Measurements from ENCODE around the gene ERBB2.

DNA sequence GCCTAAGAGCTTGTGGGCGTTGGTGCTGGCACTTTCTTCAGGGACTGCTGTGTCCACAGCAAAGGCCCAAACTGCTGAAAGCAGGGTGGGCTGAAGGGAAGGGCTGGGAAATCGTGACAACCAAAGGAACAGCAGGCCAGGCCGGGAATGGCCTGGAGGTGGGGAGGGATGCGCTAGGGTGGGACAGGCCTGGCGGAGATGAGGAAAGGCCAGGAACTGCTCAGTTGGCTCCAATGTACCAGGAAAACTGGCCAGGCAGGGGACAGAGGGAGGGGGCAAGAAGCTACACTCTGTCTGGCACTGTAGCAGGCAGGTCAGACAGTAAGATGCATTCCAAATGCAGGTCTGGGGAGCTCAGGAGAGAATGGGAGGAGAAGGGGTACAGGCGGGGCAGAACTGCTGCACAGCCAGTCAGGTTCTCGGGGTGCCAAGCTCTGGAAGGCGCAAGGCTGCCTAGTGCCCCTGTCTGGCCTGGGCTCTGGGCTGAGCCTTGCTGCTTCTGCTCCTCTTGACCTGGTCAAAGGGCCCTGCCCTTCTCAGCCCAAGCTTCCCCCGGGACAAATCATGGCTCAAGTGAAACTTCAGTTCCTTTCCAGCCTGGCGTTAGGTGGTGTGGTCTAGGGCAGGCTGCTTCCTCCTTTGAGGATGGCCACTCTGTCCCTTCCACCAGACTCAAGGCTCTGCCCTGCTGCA, 24.3 kb upstream of the ERBB2 start:
- TF ChIP-seq POLR2A (IDR thresholded peaks at IDR 0.05), result no peak
- TF ChIP-seq, protein P1, sequence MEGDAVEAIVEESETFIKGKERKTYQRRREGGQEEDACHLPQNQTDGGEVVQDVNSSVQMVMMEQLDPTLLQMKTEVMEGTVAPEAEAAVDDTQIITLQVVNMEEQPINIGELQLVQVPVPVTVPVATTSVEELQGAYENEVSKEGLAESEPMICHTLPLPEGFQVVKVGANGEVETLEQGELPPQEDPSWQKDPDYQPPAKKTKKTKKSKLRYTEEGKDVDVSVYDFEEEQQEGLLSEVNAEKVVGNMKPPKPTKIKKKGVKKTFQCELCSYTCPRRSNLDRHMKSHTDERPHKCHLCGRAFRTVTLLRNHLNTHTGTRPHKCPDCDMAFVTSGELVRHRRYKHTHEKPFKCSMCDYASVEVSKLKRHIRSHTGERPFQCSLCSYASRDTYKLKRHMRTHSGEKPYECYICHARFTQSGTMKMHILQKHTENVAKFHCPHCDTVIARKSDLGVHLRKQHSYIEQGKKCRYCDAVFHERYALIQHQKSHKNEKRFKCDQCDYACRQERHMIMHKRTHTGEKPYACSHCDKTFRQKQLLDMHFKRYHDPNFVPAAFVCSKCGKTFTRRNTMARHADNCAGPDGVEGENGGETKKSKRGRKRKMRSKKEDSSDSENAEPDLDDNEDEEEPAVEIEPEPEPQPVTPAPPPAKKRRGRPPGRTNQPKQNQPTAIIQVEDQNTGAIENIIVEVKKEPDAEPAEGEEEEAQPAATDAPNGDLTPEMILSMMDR (IDR thresholded peaks at IDR 0.05), result no peak

Data from transverse colon (tissue), 3 donors.